EH (cell line): ENCODE measurements around the gene TUBA4A.

Experiments used
- DNase-seq: peaks from one replicate; pipeline ENCODE4 v3.0.0-alpha.2; 2015; ENCODE audit warnings: low read depth

Gene TUBA4A

GRCh38 chr2:219234331-219234730 lies 19.4 kb downstream of the TUBA4A start:
- DNase-seq = no peak

GRCh38 chr2:219230059-219230540 lies 23.6 kb downstream of the TUBA4A start:
- peak; percentile 65 for DNase-seq

- peak; percentile 99 for DNase-seq
Measured at GRCh38 chr2:219229305-219230058, 24.2 kb downstream of the TUBA4A start, which contains the start of the genes ANKZF1 and ATG9A. Gene ANKZF1 (plus strand): TSS chr2:219229806. CDS start chr2:219230258, 452 bp downstream. Gene ATG9A (minus strand): TSS chr2:219229636. CDS start chr2:219228024, 1,612 bp downstream.

GRCh38 chr2:219228911-219229304 lies 24.8 kb downstream of the TUBA4A start:
- no peak for DNase-seq

GRCh38 chr2:219228041-219228910 lies 25.4 kb downstream of the TUBA4A start:
- DNase-seq = peak; percentile 22

GRCh38 chr2:219225350-219225749 lies 28.4 kb downstream of the TUBA4A start:
- DNase-seq = no peak

GRCh38 chr2:219223831-219224610 lies 29.7 kb downstream of the TUBA4A start:
- DNase-seq = no peak

GRCh38 chr2:219221957-219222518 lies 31.7 kb downstream of the TUBA4A start:
- no peak for DNase-seq

GRCh38 chr2:219220652-219221402 lies 32.9 kb downstream of the TUBA4A start:
- DNase-seq = no peak

- no peak for DNase-seq
Measured at GRCh38 chr2:219219784-219220532, 33.8 kb downstream of the TUBA4A start.

GRCh38 chr2:219218732-219219701 lies 34.7 kb downstream of the TUBA4A start, which contains the start of gene ABCB6:
Gene ABCB6 (minus strand): TSS chr2:219218958. CDS start chr2:219218673, 285 bp downstream.
- peak; percentile 95 for DNase-seq

GRCh38 chr2:219218217-219218731 lies 35.4 kb downstream of the TUBA4A start:
- peak; percentile 85 for DNase-seq

- no peak for DNase-seq
Measured at GRCh38 chr2:219216535-219216915, 37.2 kb downstream of the TUBA4A start.

- DNase-seq = no peak
Measured at GRCh38 chr2:219215871-219216534, 37.7 kb downstream of the TUBA4A start.

GRCh38 chr2:219214786-219215185 lies 38.9 kb downstream of the TUBA4A start:
- DNase-seq = no peak

- DNase-seq = no peak
Measured at GRCh38 chr2:219214141-219214540, 39.6 kb downstream of the TUBA4A start.

- DNase-seq = no peak
Measured at GRCh38 chr2:219213486-219214071, 40.1 kb downstream of the TUBA4A start.

- DNase-seq = no peak
Measured at GRCh38 chr2:219213026-219213415, 40.7 kb downstream of the TUBA4A start.
